ENCODE measurements around the gene NCK2. TPM values are rescaled to one million over a fixed set of nuclear protein-coding genes. Genes with fewer than 3 reads are reported as not detected.

Gene NCK2
- total RNA-seq, 1 donor from 2014 or later: 45.9 TPM

DNA sequence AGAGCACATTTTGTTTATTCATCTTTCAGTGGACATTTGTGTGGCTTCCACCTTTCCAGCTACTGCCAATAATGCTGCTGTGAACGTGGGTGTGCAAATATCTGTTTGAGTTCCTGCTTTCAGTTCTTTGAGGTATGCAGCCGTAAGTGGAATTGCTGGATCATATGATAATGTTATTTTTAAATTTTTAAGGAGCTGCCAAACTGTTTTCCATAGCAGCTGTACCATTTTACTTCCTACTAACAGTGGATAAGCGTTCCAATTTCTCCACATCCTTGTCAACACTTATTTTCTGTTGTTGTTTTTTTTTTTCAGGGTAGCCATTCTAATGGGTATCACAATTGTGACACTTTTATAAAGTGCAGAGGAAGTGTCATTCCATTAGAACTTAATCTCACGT lies 162.5 kb downstream of the NCK2 start:
- H3K27ac ChIP-seq: no peak overlapping the region
- intact Hi-C loops (cut with DNase I): no loop called here
- no peak for TF ChIP-seq POLR2AphosphoS5 (IDR thresholded peaks at IDR 0.05; ENCODE audit: insufficient read depth in 1 of 2, low read depth in 1 of 2)
- TF ChIP-seq, protein P1, sequence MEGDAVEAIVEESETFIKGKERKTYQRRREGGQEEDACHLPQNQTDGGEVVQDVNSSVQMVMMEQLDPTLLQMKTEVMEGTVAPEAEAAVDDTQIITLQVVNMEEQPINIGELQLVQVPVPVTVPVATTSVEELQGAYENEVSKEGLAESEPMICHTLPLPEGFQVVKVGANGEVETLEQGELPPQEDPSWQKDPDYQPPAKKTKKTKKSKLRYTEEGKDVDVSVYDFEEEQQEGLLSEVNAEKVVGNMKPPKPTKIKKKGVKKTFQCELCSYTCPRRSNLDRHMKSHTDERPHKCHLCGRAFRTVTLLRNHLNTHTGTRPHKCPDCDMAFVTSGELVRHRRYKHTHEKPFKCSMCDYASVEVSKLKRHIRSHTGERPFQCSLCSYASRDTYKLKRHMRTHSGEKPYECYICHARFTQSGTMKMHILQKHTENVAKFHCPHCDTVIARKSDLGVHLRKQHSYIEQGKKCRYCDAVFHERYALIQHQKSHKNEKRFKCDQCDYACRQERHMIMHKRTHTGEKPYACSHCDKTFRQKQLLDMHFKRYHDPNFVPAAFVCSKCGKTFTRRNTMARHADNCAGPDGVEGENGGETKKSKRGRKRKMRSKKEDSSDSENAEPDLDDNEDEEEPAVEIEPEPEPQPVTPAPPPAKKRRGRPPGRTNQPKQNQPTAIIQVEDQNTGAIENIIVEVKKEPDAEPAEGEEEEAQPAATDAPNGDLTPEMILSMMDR (IDR thresholded peaks at IDR 0.05): no peak
- TF ChIP-seq POLR2A (IDR thresholded peaks at IDR 0.05): no peak
- no peaks in the 10 kb centered on the region for H3K9me3 ChIP-seq
- no peak overlapping the region for H3K4me3 ChIP-seq
- no peaks in the 10 kb centered on the region for H3K36me3 ChIP-seq
- no peaks in the 10 kb centered on the region for H3K4me1 ChIP-seq
- no peaks in the 10 kb centered on the region for H3K27me3 ChIP-seq
- no peak for DNase-seq (ENCODE audit: extremely low spot score in 2 of 2)

DNA sequence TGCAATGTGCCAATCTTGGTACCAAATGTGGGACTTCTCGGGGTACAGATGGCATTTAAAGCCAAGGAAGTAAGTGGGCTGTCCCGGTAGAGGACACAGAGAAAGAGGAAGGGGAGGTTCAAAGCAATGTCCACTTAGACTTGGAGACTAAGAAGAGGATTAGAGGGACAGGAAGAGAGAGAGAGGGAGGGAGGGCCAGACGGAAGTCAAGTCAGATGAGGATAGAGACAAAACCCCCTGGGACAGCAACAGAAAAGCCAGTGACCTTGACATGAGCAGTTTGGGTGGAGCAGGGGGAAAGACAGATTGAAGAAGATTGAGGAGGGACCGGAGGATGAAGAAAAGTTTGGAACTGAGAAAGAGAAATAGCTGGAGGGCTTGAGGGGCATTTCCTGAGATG lies 164.5 kb downstream of the NCK2 start:
- intact Hi-C loops (cut with DNase I): no loop called here
- H3K27ac ChIP-seq: peak overlapping the region; percentile 36

DNA sequence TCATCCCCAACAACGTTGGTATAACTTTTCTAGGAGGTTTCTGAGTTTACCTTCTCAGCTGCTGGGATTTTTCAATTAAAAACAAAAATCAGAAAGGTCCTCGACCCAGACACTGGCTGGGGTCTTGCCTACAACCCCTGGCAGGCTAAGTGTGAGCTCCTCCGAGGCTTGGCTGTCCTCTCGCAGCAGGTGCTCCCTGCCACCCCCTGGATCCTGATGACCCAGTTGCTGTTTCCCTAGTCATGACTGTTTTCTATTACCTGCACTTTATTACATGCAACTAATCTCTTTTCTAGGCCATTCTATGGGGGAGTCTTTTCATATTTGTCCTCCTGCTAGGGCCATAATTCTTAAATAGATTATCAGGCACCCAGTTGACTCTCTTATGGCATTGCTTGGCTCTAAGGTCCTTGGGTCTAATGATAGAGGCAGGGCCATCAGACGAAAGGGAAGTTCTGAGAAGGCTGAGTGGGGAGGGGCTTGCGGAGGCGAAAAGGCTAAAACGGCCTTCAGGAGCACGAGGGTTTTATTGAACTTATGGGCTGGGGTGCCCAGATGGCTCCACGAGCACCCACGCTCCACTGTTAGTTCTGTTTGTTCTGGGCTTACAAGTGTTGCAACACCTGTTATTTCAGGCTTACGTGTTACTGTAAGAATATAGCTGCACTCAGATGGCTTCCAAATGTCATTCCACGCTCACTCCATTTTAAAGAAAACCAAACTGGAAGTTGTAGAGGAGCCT lies 166.0 kb downstream of the NCK2 start:
- no peaks in the 10 kb centered on the region for H3K4me1 ChIP-seq
- H3K4me3 ChIP-seq: no peak overlapping the region
- intact Hi-C loops (cut with DNase I): no loop called here
- peaks cover 9% of the 10 kb centered on the region for H3K9me3 ChIP-seq
- no peak for TF ChIP-seq POLR2A (IDR thresholded peaks at IDR 0.05)
- TF ChIP-seq, protein P1 (IDR thresholded peaks at IDR 0.05): no peak
- H3K27me3 ChIP-seq: no peaks in the 10 kb centered on the region
- H3K27ac ChIP-seq: no peak overlapping the region
- no peak for DNase-seq (ENCODE audit: extremely low spot score in 2 of 2)
- no peaks in the 10 kb centered on the region for H3K36me3 ChIP-seq

More for the DNA sequence above, 164.5 kb downstream of the NCK2 start:
- no peak for DNase-seq (ENCODE audit: extremely low spot score in 2 of 2)
- Histone ChIP-seq H3K4me3 (no peak overlapping the region), H3K36me3 (no peaks in the 10 kb centered on the region), H3K9me3 (no peaks in the 10 kb centered on the region), H3K27me3 (no peaks in the 10 kb centered on the region), H3K4me1 (no peaks in the 10 kb centered on the region)
- TF ChIP-seq, protein P1 (IDR thresholded peaks at IDR 0.05): no peak
- no peak for TF ChIP-seq POLR2A (IDR thresholded peaks at IDR 0.05)
- TF ChIP-seq POLR2AphosphoS5 (IDR thresholded peaks at IDR 0.05; ENCODE audit: insufficient read depth in 1 of 2, low read depth in 1 of 2): no peak

DNA sequence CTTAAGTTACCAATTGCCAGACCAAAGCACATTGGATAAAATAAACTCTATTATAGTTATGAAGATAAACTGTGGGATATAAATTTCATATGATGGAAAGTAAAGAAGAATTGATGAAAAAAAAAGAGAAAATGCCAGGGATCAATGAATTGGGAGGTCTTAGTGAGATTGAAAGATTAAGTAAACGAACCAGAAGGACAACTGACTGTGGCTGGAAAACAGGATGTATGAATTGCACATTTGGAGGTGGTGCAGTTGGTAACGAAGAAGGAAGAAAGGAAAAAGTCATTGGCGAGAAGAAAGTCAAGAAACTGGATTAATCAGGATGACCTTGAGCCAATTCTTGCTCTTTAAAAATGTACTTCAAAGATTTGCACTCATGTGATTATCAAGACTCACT lies 166.7 kb downstream of the NCK2 start:
- Histone ChIP-seq H3K4me1 (no peaks in the 10 kb centered on the region), H3K27me3 (no peaks in the 10 kb centered on the region), H3K27ac (no peak overlapping the region), H3K36me3 (no peaks in the 10 kb centered on the region), H3K4me3 (no peak overlapping the region), H3K9me3 (peaks cover 9% of the 10 kb centered on the region)
- intact Hi-C loops (cut with DNase I): no loop called here
- TF ChIP-seq POLR2A (IDR thresholded peaks at IDR 0.05) (no peak), POLR2AphosphoS5 (IDR thresholded peaks at IDR 0.05; ENCODE audit: insufficient read depth in 1 of 2, low read depth in 1 of 2) (no peak)
- TF ChIP-seq, protein P1 (IDR thresholded peaks at IDR 0.05): no peak
- DNase-seq (ENCODE audit: extremely low spot score in 2 of 2): no peak

DNA sequence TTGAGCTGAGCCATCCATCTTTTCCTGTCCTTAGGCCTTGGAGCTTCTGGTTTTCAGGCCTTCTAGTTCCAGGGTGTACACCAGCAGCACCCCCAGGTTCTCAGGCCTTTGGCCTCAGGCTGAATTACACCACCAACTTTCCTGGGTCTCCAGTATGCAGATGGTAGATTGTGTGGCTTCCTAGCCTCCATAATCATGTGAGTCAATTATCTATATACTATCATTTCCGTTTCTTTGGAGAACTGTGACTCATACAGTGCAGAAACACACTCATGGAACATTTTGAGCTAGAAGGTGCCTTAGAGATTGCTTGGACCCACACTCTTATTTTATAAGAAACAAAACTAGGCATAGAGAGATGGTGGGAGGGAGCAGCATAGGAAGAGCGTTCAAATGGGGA lies 167.4 kb downstream of the NCK2 start:
- no peak overlapping the region for H3K4me3 ChIP-seq
- H3K27ac ChIP-seq: no peak overlapping the region
- no peaks in the 10 kb centered on the region for H3K4me1 ChIP-seq
- H3K27me3 ChIP-seq: no peaks in the 10 kb centered on the region
- intact Hi-C loops (cut with DNase I): no loop called here
- TF ChIP-seq POLR2AphosphoS5 (IDR thresholded peaks at IDR 0.05; ENCODE audit: insufficient read depth in 1 of 2, low read depth in 1 of 2) (no peak), POLR2A (IDR thresholded peaks at IDR 0.05) (no peak)
- TF ChIP-seq, protein P1 (IDR thresholded peaks at IDR 0.05): no peak
- DNase-seq (ENCODE audit: extremely low spot score in 2 of 2): no peak
- H3K9me3 ChIP-seq: peaks cover 9% of the 10 kb centered on the region
- H3K36me3 ChIP-seq: no peaks in the 10 kb centered on the region

Measured in vagina (tissue), 2 donors.